HG03066 (cell line): ENCODE results near the gene GADL1.

ENCODE experiments used
- ATAC-seq: cut with Tn5 transposase; IDR thresholded peaks from one replicate; pipeline ENCODE4 v1.9.1; 2021; ENCODE audit warnings: low read depth; ENCODE audit not compliant: unreplicated experiment

Gene GADL1

DNA sequence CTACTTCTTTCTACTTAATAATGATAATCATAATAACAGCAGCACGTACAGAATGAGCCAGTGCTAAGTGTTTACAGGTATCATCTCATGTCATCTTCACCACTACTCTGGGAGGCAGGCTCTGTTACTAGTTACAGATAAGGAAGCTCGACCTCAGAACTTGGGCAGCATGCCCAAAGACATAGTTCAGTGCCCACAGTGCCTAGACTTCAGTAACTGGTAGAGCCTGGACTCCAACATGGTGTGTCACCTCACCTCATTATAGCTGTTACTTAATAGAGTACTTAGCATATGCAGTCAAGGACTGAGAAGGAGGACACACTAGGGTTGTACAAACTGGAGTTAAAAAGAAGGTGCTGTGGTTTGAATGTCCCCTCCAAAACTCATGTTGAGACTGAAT is 7.6 kb downstream of the GADL1 start:
- no peak for ATAC-seq

DNA sequence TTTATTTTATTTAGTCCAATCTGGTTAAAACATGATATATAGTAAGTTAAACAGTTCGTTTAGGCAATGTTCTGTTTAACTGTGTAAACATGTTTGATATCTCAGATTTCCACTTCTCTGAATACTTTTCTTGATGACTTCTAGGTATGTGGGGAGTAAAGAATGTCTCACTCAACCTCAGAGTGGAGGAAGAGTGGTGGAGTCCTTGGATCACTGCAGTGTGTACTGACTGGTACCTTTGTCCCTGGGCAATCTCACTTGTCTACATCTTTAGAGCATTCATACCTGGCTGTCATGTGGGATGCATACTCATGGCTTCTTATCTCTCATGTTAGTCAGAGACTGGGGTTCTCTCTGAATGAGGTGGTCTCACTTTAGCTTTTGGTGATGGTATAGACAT is 15.6 kb downstream of the GADL1 start:
- ATAC-seq, result no peak

DNA sequence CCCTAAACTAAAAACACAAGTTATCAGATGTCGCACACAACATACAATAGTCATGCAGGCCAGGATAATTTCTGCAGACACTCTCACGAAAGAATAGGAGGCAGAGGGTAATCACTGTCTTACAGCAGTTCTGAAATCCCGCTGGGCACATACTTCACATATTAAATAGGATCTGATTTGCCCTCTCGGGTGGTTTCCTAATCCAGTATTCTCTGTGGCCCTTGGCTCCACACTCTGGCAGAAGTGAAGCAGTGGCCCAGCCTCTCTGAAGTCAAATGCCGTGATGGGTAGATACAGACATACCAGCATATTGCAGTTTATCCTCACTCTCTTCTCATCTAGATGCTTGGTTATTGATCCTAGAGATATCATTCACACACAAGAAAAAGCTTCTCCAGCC is 19.0 kb downstream of the GADL1 start:
- ATAC-seq, result no peak

DNA sequence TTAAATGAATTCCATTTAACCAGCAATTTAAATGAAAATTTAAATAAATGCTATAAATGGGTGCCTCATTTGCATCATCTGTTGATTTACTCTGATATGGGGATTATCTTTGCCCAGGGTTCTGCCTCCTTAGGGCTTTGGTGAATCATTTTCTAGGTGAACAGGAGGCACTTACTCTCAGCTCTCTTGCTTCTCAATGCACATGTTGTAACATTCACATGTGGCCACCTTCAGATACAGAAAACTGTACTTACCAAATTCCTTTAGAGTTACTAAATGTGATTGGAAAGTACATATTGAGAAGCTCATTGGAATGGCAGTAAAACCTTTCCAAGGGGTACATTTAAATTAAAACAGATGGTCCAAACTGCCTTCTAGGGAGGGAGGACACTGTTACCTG is 20.8 kb downstream of the GADL1 start:
- no peak for ATAC-seq

DNA sequence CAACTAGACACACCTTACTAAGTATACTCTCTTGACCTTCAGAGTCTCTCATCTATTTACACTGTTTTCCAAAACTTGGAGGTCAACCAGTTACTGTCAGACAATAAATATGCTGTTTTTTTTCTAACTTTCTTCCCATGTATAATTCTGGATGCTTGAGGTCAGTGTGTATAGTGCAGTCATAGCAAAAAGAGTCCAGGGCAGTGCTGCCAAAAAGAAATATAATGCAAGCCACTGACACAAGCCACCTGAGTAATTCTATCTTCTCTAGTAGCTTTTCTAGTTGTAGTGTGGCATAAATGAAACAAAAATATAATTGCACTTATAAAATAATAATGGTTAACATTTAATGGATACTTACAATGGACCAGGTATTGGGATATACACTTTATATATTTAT is 21.6 kb downstream of the GADL1 start:
- ATAC-seq, result no peak

DNA sequence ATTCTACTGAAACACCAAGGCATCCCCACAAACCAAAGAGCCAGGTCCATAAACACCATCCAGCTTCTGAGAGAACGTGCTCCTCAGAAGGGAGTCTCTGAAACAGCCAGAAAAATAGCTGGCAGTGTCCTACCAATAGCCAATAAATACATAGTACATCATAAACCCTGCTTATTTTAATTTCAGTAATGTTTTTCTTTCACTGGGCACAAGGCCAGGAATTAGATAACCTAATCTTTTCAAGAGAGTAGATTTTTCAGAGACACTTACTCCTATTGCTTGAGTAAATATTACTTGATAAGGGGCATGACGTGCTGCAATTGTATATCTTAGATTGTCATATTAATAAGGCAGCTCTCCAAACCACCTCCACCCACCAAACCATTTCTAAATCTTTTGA is 22.7 kb downstream of the GADL1 start:
- no peak for ATAC-seq

DNA sequence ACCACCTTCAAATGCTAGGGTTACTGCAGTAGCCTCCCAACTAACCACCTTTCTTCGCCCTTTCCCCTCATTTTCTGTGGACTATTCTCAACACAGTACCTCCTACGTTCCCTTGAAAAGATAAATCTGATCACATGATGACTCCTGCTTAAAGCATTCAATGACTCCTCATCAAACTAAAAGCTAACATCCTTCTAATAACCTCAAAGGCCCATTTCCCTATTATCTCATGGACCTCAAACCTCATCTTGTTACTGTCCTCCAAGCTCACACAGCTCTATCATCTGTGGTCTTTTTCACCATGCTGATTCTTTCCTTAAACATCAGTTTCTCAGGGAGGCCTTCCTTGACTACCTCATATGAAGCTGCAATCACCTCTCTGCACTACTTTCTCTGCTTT is 29.6 kb downstream of the GADL1 start:
- ATAC-seq, result no peak

GRCh38 chr3:30864132-30864531 is 30.3 kb downstream of the GADL1 start:
- ATAC-seq, result no peak

DNA sequence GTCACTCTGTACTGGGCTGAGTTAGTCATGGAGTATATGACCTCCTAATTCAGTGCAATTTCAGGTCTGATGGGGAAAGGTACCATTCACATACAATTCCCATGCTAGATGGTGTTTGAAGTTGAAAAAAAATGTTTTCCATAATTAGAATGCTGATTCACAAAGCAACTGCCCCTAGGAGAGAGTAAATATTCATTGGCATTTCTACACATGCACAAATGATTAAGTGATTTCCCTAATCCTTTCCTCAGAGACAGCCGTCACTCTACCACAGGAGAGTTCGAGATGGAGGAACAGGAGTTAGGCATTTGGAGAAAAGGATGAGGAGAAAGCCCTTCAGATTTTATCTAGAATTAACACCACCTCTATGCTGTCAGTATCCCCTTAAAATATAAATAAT is 32.5 kb downstream of the GADL1 start:
- no peak for ATAC-seq

DNA sequence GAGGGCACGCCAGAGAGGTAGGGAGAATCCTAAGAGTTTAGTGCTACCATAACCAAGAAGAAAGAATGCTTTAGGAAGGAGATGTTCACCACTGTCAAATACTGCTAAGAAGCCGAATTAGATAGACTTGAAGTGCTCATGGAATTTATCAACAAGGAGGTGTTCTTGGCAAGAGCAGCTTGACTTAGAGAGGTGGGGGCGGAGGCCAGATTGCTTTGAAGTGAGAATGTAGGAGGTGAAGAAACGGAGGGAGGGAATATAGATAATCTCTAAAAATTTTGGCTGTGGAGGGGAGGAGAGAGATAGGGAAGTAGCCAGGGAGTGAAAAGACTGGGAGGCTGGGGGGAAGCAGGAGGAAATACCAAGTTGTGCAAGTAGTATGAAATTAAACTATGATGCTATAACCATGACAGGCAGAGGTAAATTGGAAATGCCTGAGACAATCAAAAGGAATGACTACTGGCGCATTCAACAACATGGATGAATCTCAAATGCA is 35.5 kb downstream of the GADL1 start:
- no peak for ATAC-seq

DNA sequence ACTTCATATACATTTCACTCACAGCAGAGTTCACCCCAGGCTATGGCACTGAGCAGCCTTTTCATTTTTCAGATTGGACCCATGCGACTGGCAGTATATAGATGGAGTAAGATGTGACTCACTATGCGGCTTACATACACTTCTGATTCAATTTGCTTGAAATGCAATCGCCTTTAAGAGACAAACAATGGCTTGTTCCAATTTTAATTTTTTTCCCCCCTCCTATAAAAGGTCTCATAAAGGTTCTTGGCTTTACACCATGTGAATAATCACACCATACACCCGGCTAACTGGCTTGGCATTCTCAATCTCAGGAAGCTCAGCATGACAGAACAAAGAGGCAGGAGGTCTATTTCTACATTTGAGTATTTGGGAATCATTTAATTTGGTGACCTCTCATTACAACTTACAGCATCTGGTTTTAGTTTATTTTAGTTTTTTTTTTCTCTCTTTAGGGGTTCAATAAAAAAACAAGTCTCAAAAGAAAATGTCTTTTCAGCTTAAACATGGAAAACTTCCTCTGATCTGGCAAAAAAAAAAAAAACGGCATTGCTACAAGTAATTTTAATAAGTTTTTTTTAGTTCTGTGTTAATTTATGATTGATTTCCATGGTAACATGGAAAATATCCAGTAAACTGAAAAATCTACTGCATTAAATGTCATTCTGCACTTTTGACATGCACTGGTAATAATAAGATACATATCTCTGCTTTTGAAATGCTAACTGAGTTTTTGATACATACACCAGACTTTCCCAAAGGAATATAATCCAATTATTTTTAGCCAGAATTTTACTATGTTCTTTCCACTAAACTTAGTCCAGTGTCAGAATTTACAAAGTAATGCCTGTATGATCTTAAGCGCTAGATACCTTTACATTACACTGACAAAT is 38.8 kb downstream of the GADL1 start:
- ATAC-seq, result no peak

DNA sequence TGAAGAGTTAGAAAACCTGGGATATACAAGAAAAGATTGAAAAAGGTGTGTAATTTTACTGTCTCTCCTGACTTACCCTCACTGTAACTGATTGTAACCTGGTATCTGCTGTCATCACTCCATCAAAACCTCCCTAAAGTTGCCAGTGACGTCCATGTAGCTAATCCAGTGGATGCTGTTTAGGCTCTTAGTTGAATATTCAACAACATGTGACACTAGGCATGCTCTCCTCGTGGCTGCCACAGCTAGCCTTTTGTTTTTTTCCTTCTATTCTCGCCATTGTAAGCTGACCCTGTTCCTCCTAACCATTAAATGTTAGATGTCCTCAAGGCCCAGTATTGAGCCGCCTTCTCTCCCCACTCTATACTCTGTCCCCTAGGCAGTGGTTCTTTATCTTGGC is 41.6 kb downstream of the GADL1 start:
- ATAC-seq, result no peak

- no peak for ATAC-seq
Observed at GRCh38 chr3:30848087-30848779, 46.2 kb downstream of the GADL1 start.

DNA sequence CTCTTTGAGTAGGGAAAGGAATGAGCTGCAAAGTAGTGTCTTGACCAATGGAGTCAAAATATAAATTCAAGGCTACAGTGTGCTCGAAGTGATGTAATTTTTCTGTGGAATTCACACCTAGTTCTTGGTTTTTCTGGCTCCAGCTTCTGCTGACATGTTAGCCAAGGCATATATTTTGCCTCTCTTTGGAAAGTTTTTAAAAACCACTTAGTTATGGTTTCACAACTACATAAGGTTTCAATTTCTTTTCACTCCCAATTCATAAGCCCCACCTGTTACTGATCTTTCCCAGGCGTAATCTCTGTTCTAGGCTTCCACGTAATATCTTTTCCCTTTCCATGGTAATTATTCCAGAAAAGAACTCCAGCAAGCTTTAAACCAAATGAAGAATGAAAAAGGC is 46.9 kb downstream of the GADL1 start:
- ATAC-seq, result no peak

DNA sequence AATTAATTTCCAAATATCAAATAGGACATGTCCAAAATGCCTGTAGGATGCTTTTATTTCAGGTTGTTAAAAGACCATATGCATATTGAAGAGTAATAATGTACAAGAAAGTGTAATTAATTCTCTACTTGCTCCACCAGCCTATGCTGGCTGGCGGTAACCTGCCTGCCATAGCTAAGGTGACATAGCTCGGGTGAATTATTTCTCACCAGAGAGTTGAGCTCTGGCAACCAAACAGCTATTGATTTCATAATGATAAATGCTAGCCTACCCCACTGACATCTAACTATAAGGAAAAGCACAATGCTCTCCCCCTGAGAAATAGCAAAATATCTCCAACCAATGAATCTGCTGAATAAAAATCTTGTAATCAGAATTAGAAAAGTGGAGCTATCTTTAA is 48.9 kb downstream of the GADL1 start:
- no peak for ATAC-seq

GRCh38 chr3:30843877-30844276 is 50.6 kb downstream of the GADL1 start:
- ATAC-seq, result no peak

- no peak for ATAC-seq
Observed at GRCh38 chr3:30836141-30836540, 58.3 kb downstream of the GADL1 start.

DNA sequence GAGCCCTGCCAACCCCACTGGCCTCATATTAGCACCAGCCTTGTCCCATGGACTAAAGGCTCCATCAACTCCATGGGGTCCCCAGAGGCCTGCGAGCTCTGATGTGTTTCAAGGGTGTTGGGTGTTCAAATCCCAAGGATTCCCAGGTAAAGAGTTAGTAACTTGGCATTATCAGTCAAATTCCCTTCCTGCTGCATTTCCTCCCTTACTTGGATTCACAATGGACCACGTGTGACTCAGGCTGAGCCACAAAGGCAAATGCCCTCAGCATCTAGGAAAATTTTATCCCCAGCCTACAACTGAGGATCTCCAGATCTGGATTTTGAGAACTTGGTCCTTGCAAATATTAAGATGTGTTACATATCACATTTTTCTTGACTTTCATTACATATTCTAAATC is 58.8 kb downstream of the GADL1 start:
- no peak for ATAC-seq

- ATAC-seq, result no peak
Observed at GRCh38 chr3:30832961-30833575, 61.4 kb downstream of the GADL1 start.

DNA sequence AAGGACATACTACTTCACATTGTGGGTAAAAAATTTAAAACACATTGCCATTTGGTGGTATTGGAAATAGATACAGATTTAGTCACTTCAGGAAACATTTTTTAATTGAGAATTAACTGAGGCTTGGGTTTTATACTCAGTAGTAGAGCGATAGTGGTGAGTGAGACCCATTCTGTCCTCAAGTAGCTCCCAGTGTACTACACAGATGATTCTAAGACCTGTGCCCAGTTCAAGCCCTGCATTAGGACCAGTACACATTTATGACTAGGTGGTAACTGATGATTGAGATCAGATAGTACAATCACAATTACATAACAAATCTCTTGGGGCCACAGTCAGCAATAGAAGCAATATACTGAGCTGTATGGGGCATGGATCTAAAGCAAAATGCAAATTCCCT is 67.4 kb downstream of the GADL1 start:
- no peak for ATAC-seq

DNA sequence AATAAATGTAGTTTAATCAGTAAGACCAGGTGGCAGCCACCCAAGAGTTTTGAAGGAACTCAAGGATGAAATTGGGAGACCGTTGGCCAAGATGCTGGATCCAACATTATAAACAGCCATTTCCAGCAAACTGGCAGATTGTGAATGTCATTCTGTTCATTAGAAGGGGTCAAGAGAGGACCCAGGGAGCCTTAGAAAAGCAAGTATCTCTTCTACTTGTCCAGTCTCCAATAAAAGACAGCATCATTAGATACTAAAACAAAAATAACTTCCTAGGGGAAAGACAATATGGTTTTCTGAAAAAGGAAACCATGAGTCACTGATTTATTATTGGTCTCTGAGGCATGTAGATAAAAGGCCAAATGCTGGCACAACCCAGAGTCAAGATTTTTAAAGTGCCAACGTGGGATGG is 67.9 kb downstream of the GADL1 start:
- no peak for ATAC-seq
